22Rv1 (cell line): Measurements from ENCODE around the gene NLE1.

ENCODE experiments used
- CTCF ChIP-seq: fragments of 450-650 bp; IDR thresholded peaks from 2 replicates; pipeline ENCODE4 v1.5.1; 2017; ENCODE audit warnings: mild to moderate bottlenecking
- ZFX ChIP-seq: fragments of 450-650 bp; IDR thresholded peaks from 2 replicates; pipeline ENCODE4 v1.6.1; 2017; ENCODE audit warnings: antibody characterized with exemption, borderline replicate concordance

- no peak for TF ChIP-seq CTCF
- TF ChIP-seq ZFX: no peak
Measured at GRCh38 chr17:35101036-35101435, 41.1 kb downstream of the NLE1 start.
